Endothelial cell (in vitro differentiated cells): ENCODE data around the gene EIF3D. TPM values are rescaled to one million over a fixed set of nuclear protein-coding genes. Genes with fewer than 3 reads are reported as not detected.

Source experiments
- DNase-seq: peaks from one replicate; pipeline ENCODE4 v3.0.0; 2021; ENCODE audit warnings: low spot score
- H3K27ac Mint-ChIP-seq: one replicate; pipeline ENCODE4 v1.8.0; 2021; ENCODE audit warnings: mixed read lengths, inconsistent platforms; ENCODE audit not compliant: unreplicated experiment
- H3K27me3 Mint-ChIP-seq: one replicate; pipeline ENCODE4 v1.8.0; 2021; ENCODE audit warnings: mild to moderate bottlenecking, moderate library complexity, mixed read lengths, inconsistent platforms; ENCODE audit not compliant: unreplicated experiment
- H3K36me3 Mint-ChIP-seq: one replicate; pipeline ENCODE4 v1.8.0; 2021; ENCODE audit warnings: mild to moderate bottlenecking, low read depth, mixed read lengths, inconsistent platforms; ENCODE audit not compliant: unreplicated experiment
- H3K4me1 Mint-ChIP-seq: one replicate; pipeline ENCODE4 v1.8.0; 2021; ENCODE audit warnings: mild to moderate bottlenecking, mixed read lengths, inconsistent platforms; ENCODE audit not compliant: unreplicated experiment
- H3K4me3 Mint-ChIP-seq: one replicate; pipeline ENCODE4 v1.8.0; 2021; ENCODE audit warnings: mild to moderate bottlenecking, mixed read lengths, inconsistent platforms; ENCODE audit not compliant: unreplicated experiment
- H3K9me3 Mint-ChIP-seq: one replicate; pipeline ENCODE4 v1.8.0; 2021; ENCODE audit warnings: mixed read lengths, inconsistent platforms; ENCODE audit not compliant: unreplicated experiment
- CTCF ChIP-seq: fragments of 200-600 bp; sonication (generic); IDR thresholded peaks from one replicate; pipeline ENCODE4 v1.5.0; 2021; ENCODE audit warnings: antibody characterized with exemption; ENCODE audit not compliant: unreplicated experiment
- total RNA-seq: library from RNA; stranded (reverse); fragmentation: NEBNext Ultra II Directional; extraction: Animal tissue kit (Norgen Biotek cat#: 25700); gene quantifications from one replicate; pipeline ENCODE4 v1.2.1, GENCODE V29; 2021; ENCODE audit not compliant: unreplicated experiment

EIF3D gene
- total RNA-seq, 1 donor from 2014 or later: 189 TPM

GRCh38 chr22:36475341-36475740 lies 53.6 kb downstream of the EIF3D start:
- no peak overlapping the region for H3K4me3 Mint-ChIP-seq
- no peak for TF ChIP-seq CTCF

GRCh38 chr22:36472689-36473088 lies 56.3 kb downstream of the EIF3D start:
- Mint-ChIP-seq H3K9me3 (no peaks in the 10 kb centered on the region), H3K4me3 (no peak overlapping the region), H3K27me3 (no peaks in the 10 kb centered on the region), H3K27ac (no peak overlapping the region), H3K4me1 (peaks cover 17% of the 10 kb centered on the region), H3K36me3 (peaks cover 22% of the 10 kb centered on the region)
- TF ChIP-seq CTCF: no peak
- no peak for DNase-seq

More at GRCh38 chr22:36475341-36475740, 53.6 kb downstream of the EIF3D start:
- Mint-ChIP-seq H3K36me3 (peaks cover 25% of the 10 kb centered on the region), H3K27ac (no peak overlapping the region), H3K9me3 (no peaks in the 10 kb centered on the region), H3K27me3 (no peaks in the 10 kb centered on the region), H3K4me1 (peaks cover 16% of the 10 kb centered on the region)
- DNase-seq: no peak

- no peak overlapping the region for H3K27ac Mint-ChIP-seq
Measured at GRCh38 chr22:36471341-36471821, 57.6 kb downstream of the EIF3D start.

GRCh38 chr22:36470994-36471331 lies 58.0 kb downstream of the EIF3D start:
- Mint-ChIP-seq H3K36me3 (peaks cover 15% of the 10 kb centered on the region), H3K27me3 (no peaks in the 10 kb centered on the region), H3K27ac (no peak overlapping the region), H3K4me1 (peaks cover 17% of the 10 kb centered on the region), H3K4me3 (no peak overlapping the region), H3K9me3 (no peaks in the 10 kb centered on the region)
- TF ChIP-seq CTCF: no peak
- DNase-seq: no peak

More at GRCh38 chr22:36471341-36471821, 57.6 kb downstream of the EIF3D start:
- Mint-ChIP-seq H3K9me3 (no peaks in the 10 kb centered on the region), H3K27me3 (no peaks in the 10 kb centered on the region), H3K36me3 (peaks cover 16% of the 10 kb centered on the region), H3K4me3 (no peak overlapping the region), H3K4me1 (peaks cover 17% of the 10 kb centered on the region)
- no peak for TF ChIP-seq CTCF
- DNase-seq: no peak

GRCh38 chr22:36470162-36470993 lies 58.6 kb downstream of the EIF3D start:
- Mint-ChIP-seq H3K4me3 (no peak overlapping the region), H3K36me3 (peaks cover 13% of the 10 kb centered on the region), H3K27me3 (no peaks in the 10 kb centered on the region), H3K9me3 (no peaks in the 10 kb centered on the region), H3K27ac (peak overlapping the region; percentile 36), H3K4me1 (peaks cover 17% of the 10 kb centered on the region)
- TF ChIP-seq CTCF: peak; percentile 80
- DNase-seq: peak; percentile 84
